K562 (cell line): ENCODE results near the gene CUX1.
"Not testable (repeated sequence)": the region's sequence is repeated elsewhere in the genome, so short reads cannot be mapped to it uniquely, and the experiment has no call there.

Experiments
- CTCF ChIP-seq, 3 experiments: IDR thresholded peaks in 2 of 3; conservative IDR thresholded peaks in 1 of 3; 2 replicates each; pipeline ENCODE4 v1.5.1; 2011 to 2012; ENCODE audit warnings: low read length in 3 of 3, mild to moderate bottlenecking in 3 of 3, control low read depth in 2 of 3, improper control_type of control experiment in 1 of 3, inconsistent platforms in 1 of 3, low read depth in 1 of 3, mixed read lengths in 1 of 3, moderate library complexity in 1 of 3; ENCODE audit not compliant: insufficient read depth in 2 of 3
- FOXA1 ChIP-seq: fragments of 450-650 bp; IDR thresholded peaks from 2 replicates; pipeline ENCODE4 v1.6.1; 2016; ENCODE audit warnings: mild to moderate bottlenecking, borderline replicate concordance
- ZNF253 ChIP-seq: fragments of 250-450 bp; sonication (Bioruptor Pico); conservative IDR thresholded peaks from 2 replicates; pipeline ENCODE4 v1.6.1; 2021; ENCODE audit warnings: mild to moderate bottlenecking

GRCh38 chr7:102301367-102301766 is 483.9 kb downstream of the CUX1 start:
- TF ChIP-seq CTCF (IDR thresholded peaks at IDR 0.05 in 2 of 3, conservative IDR thresholded peaks at IDR 0.05 in 1 of 3; ENCODE audit: insufficient read depth in 2 of 3, low read depth in 1 of 3, low read length in 3 of 3); FOXA1; ZNF253: not testable (repeated sequence)
